Urinary bladder (tissue), 4 donors: ENCODE results near the gene FAM13A. TPM values are rescaled to one million over a fixed set of nuclear protein-coding genes. Genes with fewer than 3 reads are reported as not detected.

ENCODE experiments used
- DNase-seq: peaks from one replicate; pipeline ENCODE4 v3.0.0-alpha.2; 2015; ENCODE audit errors: extremely low spot score
- H3K27ac ChIP-seq: one replicate; pipeline ENCODE4 v1.5.1; 2013; ENCODE audit warnings: low read depth, mild to moderate bottlenecking, moderate library complexity
- H3K36me3 ChIP-seq: one replicate; pipeline ENCODE4 v1.6.1; 2013; ENCODE audit warnings: mild to moderate bottlenecking, moderate library complexity; ENCODE audit not compliant: insufficient read depth
- H3K4me1 ChIP-seq: one replicate; pipeline ENCODE4 v1.6.1; 2013; ENCODE audit warnings: mild to moderate bottlenecking, moderate library complexity; ENCODE audit not compliant: insufficient read depth
- H3K4me3 ChIP-seq: one replicate; pipeline ENCODE4 v1.5.1; 2013; ENCODE audit warnings: low read depth, low read length
- WGBS: extraction: QIAGEN DNeasy Blood & Tissue Kit; methylation state at CpG from one replicate; pipeline ENCODE4 v1.1.7; 2013; 5-methylcytosine and 5-hydroxymethylcytosine counted together
- polyA plus RNA-seq: library from polyadenylated mRNA; stranded (reverse); fragments of 200-250 nt; gene quantifications from one replicate; pipeline ENCODE4 v1.2.3, GENCODE V29; 2013
- total RNA-seq: library from RNA; depleted of rRNA; stranded (reverse); fragments of >200 nt; gene quantifications from one replicate; pipeline ENCODE4 v1.2.3, GENCODE V29; 2014
- donor health status: healthy with polysubstance abuse.
- donor health status: healthy.

Gene FAM13A
- total and polyA plus RNA-seq, 2 donors, result 21.9 to 85.3 TPM

DNA sequence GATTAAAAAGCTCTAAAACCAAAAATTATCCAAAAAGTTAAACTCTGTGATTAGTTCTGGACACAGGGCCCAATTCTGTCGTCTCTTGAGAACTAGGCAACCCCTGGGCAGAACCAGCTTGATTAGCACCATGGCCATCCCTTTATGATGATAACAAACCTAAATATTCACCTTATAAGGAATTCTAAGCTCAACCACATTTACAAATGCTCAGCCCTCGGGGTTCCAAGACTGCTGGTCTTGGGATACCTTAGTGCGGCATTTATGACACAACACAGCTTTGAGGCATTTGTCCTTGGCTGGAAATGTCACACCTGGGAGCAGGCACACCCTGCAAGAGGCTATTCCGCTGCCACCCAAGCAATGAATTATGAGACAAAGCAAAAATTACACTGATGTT, 331.8 kb downstream of the FAM13A start:
- no peak for DNase-seq
- H3K4me1 ChIP-seq, result no peaks in the 10 kb centered on the region
- H3K27ac ChIP-seq, result no peak overlapping the region
- no peak overlapping the region for H3K4me3 ChIP-seq
- 84% methylated on average over 4 of the region's 4 CpGs for WGBS
- peaks cover 8% of the 10 kb centered on the region for H3K36me3 ChIP-seq

DNA sequence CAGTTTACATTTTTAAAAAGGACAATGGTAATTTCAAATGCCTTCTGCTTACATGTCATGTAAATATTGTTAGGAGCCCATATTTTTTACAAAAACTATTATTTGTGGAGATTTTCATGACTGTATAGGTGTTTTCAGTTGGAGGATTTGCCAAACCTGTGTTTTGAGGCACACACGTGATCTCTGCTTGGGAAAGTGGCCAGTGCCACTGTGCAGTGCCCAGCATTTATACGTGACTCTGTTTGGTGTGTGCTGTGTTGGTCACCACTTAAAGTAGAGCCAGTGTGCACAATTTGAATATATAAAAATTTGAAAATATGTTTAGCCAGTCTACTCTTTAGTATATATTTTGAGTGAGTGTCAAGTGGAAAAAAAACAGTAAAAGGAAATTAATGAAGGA, 332.6 kb downstream of the FAM13A start:
- no peak overlapping the region for H3K27ac ChIP-seq

DNA sequence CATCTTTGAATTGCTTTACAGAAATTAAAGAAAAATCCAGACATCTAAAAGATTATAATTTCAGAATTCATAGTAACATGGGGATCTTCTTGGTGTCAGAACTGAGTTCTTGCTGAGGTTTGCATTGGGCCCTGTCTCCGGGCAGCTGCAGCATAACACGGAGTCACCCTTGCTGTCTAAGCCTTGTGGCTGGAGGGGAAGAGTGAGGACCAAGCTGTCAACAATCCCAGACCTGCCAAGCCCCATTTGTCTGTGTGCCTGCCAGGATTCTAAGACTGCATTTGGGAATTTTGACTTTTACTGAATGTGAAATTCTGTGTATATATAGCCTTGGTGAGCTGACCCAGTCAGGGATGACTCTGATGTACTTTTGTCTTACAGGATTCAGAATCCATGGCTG, 334.2 kb downstream of the FAM13A start:
- H3K4me1 ChIP-seq, result no peaks in the 10 kb centered on the region
- no peak for DNase-seq
- no peak overlapping the region for H3K27ac ChIP-seq
- H3K36me3 ChIP-seq, result peaks cover 2% of the 10 kb centered on the region
- 59% methylated on average over 2 of the region's 2 CpGs for WGBS
- no peak overlapping the region for H3K4me3 ChIP-seq

More for the DNA sequence above, 332.6 kb downstream of the FAM13A start:
- WGBS, result 89% methylated on average over 2 of the region's 2 CpGs
- H3K4me3 ChIP-seq, result no peak overlapping the region
- H3K4me1 ChIP-seq, result no peaks in the 10 kb centered on the region
- peaks cover 8% of the 10 kb centered on the region for H3K36me3 ChIP-seq
- DNase-seq, result no peak

DNA sequence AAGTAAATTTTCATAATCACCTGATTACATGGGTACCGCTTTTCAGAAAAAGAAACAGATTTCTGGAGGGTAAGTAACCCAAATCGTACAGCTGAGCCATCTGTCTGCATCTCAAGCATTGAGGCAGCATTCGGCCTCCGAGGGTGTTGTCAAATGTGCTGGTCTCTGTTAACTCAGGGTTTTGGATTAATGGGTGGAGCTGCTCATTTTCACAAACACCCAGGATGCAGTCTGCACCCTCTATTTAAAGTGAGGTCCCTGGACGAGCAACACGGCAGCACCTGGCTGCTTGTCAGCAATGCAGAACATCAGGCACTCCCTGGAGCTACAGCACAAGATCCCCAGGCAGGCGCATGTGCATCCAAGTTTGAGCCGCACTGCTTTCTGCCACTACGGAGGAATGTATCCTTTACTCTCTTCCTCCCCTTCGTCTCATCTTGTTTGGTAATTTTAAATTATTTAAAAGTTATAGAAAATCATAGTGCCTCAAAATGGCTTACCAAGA, 334.7 kb downstream of the FAM13A start:
- no peak for DNase-seq
- no peak overlapping the region for H3K27ac ChIP-seq
- H3K4me3 ChIP-seq, result no peak overlapping the region
- 78% methylated on average over 10 of the region's 10 CpGs for WGBS
- peaks cover 2% of the 10 kb centered on the region for H3K36me3 ChIP-seq
- H3K4me1 ChIP-seq, result no peaks in the 10 kb centered on the region

DNA sequence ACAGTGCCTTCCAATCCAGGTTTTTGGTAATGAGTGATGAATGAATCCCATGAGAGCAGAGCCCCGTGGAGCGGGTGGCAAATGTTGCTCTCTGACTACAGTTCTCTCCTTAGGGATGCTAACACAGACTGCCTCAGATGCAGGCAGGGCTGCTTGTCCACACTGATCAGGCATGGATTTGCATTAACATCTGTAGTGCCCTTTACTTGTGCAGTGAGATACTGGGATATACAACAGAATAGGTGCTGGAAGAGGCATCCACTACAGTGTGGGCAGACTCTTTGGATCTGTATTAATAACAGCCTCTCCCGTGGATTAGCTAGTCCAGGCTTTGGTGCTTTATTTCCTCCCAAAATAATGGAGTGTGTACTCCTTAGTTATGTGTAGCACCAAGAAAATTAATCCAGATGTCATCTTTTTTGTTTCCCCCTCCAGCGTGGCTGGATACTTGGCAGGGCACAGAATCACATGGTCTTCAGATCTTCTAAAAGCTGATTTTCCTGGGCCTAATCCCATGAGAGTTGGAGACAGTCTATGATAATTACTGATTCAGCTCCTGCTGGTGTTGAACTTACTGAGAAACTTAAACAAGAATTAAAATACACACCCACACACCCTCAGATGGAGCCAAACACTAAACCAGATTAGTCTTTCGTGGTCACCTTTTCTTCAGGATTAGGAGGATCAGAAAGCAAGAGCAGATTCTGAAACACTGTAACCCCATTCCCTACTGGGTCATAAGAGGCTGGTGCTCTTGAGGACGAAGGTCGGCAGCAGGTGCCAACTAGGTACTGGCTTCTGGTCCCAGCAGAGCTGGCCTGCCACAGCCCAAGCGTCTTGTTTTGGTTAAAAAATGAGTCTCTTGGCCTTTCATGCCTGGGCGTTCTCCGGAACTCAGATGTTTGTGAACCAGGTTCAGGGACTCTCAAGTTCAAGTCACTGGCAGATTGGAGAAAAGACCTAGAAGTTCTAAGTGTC, 336.2 kb downstream of the FAM13A start:
- peaks cover 2% of the 10 kb centered on the region for H3K36me3 ChIP-seq
- no peak for DNase-seq
- H3K27ac ChIP-seq, result no peak overlapping the region
- H3K4me1 ChIP-seq, result no peaks in the 10 kb centered on the region
- no peak overlapping the region for H3K4me3 ChIP-seq
- 86% methylated on average over 10 of the region's 10 CpGs for WGBS

DNA sequence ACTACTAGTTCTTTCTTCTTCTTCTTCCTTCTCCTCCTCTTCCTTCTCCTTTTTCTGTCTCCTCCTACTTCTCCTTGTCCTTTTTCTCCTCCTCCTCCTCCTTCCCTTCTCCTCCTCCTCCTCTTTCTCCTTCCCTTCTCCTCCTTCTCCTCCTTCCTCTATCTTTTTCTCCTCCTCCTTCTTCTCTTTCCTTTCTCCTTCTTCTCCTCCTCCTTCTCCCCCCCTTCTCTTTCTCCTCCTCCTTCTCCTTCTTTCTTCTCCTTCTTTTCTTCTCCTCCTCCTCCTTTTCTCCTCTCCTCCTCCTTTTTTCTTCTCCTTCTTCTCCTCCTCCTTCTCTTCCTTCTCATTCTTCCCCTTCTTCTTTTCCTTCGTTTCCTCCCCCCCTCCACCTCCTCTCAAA, 337.6 kb downstream of the FAM13A start:
- H3K36me3 ChIP-seq, result peaks cover 2% of the 10 kb centered on the region
- WGBS, result 91% methylated on average over 1 of the region's 1 CpG
- H3K4me3 ChIP-seq, result no peak overlapping the region
- no peaks in the 10 kb centered on the region for H3K4me1 ChIP-seq
- no peak for DNase-seq
- no peak overlapping the region for H3K27ac ChIP-seq

DNA sequence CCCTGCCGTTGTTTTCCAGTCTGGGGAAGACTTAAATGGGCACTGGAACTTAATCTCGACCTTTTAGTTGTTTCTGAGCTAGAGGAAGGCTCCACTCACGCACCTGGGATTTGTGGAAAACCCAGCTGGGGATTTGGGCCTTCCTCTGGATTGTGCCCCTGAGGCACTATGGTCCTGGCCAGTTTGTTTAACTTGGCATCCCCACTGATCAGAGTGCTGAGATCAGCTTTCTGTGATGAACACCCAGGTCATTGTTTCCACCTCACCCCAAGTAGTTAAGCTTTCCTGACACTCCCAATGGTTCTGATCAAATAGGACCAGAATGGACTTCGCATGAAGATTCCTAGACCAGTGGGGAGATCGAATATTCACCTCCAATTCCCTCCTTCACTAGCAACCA, 338.9 kb downstream of the FAM13A start:
- 96% methylated on average over 5 of the region's 5 CpGs for WGBS
- Histone ChIP-seq H3K36me3 (no peaks in the 10 kb centered on the region), H3K4me1 (no peaks in the 10 kb centered on the region), H3K4me3 (no peak overlapping the region), H3K27ac (no peak overlapping the region)
- no peak for DNase-seq

DNA sequence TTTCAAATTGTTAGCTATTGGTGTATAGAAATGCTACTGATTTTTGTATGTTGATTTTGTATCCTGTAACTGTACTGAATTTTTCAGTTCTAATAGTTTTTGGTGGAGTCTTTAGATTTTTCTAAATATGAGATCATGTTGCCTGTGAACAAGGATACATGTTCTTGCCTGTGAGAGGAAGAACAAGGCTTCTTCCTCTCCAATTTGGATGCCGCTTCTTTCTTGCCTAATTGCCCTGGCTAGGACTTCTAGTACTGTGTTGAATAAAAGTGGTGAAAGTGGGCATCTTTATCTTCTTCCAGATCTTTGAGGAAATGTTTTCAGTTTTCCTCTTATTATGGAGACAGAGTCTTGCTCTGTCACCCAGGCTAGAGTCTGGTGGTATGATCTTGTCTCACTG, 343.2 kb downstream of the FAM13A start:
- DNase-seq, result no peak
- no peak overlapping the region for H3K4me3 ChIP-seq
- 92% methylated on average over 1 of the region's 1 CpG for WGBS

DNA sequence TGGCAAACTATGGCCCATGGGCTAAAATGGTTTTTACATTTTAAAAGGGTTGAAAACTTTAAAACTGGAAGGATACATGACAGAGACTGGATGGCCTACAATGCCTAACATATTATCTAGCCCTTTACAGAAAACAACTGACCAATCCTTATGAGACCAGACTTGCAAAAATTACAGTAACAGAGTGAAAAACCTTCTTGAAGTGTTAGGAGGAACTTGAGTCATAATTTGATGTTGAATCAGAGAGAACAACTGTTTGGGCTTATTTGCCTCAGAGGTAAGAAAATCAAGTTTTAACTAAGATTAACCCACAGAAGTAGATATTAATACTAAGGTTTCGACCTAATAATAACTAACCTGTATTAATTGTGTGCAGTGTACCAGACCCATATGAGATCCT, 347.0 kb downstream of the FAM13A start:
- H3K27ac ChIP-seq, result no peak overlapping the region
- no peak for DNase-seq
- WGBS, result 96% methylated on average over 1 of the region's 1 CpG
- no peak overlapping the region for H3K4me3 ChIP-seq
- H3K4me1 ChIP-seq, result no peaks in the 10 kb centered on the region
- no peaks in the 10 kb centered on the region for H3K36me3 ChIP-seq

More for the DNA sequence above, 343.2 kb downstream of the FAM13A start:
- H3K36me3 ChIP-seq, result no peaks in the 10 kb centered on the region
- no peak overlapping the region for H3K27ac ChIP-seq
- no peaks in the 10 kb centered on the region for H3K4me1 ChIP-seq

DNA sequence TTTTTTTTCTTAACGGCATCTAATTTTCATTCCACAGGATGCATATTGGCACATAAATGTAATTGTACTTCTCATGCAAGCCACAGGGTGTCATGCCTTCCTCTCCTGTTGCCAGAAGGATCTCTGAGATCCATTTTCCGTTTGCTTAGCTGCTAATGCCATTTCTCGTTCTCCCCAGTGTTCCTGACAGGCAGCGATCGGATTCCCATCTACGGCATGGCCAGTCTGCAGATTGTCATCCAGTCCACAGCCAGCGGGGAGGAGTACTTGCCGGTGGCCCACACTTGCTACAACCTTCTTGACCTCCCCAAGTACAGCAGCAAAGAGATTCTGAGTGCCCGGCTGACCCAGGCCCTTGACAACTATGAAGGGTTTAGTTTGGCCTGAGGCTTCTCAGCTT, 350.4 kb downstream of the FAM13A start:
- H3K4me1 ChIP-seq, result no peaks in the 10 kb centered on the region
- H3K36me3 ChIP-seq, result no peaks in the 10 kb centered on the region
- no peak overlapping the region for H3K4me3 ChIP-seq
- WGBS, result 26% methylated on average over 9 of the region's 9 CpGs
- no peak overlapping the region for H3K27ac ChIP-seq
- no peak for DNase-seq

DNA sequence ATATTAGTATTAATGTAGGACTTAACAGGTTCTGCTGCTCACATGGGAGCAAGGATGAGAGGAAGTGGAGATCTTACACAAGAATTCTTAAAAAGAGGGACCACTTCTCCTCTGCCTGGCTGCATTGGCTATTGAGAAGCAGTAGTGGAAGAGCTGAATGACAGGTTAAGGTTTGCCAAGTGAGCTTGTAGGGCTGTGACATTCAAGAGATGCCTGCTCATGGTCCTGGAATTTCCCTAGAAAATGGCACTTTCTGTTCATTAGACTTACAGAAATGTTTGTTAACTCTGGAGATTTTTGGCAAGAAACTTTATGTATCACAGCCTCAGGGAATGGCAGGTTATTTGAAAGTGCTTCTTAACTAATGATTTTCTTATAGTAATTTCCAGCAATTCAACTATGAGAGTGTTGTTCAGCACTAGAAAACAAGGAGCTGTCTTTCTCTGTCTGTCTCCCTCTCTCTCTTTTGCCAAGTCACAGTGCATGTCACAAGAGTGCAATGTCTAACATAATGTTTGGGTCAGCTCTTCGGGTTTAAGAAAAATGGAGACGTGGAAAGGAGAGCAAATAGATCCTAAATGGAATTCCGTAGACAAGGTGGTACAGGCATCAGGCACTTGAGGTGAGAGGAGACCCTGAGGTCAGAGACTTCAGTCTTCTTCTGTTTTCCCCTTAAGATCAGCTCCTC, 351.0 kb downstream of the FAM13A start:
- no peak overlapping the region for H3K4me3 ChIP-seq
- H3K36me3 ChIP-seq, result no peaks in the 10 kb centered on the region
- WGBS, result 73% methylated on average over 3 of the region's 3 CpGs
- H3K27ac ChIP-seq, result no peak overlapping the region
- H3K4me1 ChIP-seq, result no peaks in the 10 kb centered on the region
- no peak for DNase-seq

DNA sequence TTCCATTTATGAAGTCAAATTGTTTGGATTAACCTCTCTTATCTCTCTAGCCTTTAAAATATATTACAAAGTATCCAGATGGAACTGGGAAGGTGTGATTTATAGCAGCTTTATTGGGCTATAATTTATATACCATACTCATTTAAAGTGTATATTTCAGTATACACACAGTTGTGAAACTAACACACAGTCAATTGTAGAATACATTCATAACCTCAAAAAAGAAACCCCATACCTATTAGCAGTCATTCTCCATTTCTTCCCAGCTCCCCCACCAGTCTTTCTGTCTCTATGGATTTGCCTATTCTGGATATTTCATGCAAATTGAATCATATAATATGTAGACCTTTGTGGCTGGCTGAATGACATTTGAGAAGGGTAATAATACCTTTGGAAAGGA, 351.8 kb downstream of the FAM13A start:
- H3K36me3 ChIP-seq, result no peaks in the 10 kb centered on the region
- no peaks in the 10 kb centered on the region for H3K4me1 ChIP-seq
- H3K4me3 ChIP-seq, result no peak overlapping the region
- DNase-seq, result no peak
- no peak overlapping the region for H3K27ac ChIP-seq

DNA sequence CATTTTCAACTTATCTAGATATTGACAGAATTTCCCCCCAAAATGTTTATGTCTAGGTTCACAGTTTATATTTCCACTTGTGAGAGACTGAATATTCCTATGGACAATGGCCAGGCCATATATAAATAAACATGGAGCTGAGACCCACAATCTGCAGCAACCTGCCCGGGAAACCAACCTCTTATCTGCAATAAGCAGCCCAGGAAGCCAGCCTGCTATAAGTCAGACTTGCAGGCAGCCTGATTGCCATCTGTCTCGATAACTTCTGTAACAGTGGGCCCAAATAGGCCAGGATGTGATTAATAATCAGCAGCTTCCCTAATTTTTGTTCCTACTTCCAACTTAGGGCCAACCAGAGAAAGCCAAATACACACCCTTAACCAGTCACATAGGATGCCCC, 354.2 kb downstream of the FAM13A start:
- 73% methylated on average over 2 of the region's 2 CpGs for WGBS

DNA sequence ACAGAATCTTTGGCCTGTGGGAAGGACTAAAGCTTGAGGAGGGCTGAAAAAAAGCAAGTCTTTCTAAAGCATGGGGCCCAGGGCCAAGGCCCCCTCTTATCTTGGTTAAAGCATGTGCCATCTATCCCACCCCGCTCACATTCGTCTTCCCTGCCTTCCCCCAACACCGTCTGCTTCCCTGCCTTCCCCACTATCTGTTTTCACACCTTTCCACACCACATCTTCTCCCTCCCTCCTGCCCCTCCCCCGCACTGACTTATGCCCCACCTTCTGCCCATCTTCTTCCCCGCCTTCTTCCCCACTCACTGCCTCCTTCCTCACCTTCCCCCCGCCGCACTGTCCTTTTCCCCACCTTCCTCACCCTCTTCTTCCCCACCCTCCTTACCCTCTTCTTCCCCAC, 358.5 kb downstream of the FAM13A start:
- Histone ChIP-seq H3K36me3 (peaks cover 1% of the 10 kb centered on the region), H3K4me1 (peaks cover 1% of the 10 kb centered on the region), H3K4me3 (no peak overlapping the region), H3K27ac (no peak overlapping the region)
- 94% methylated on average over 7 of the region's 7 CpGs for WGBS
- DNase-seq, result no peak

More for the DNA sequence above, 354.2 kb downstream of the FAM13A start:
- H3K36me3 ChIP-seq, result no peaks in the 10 kb centered on the region
- H3K4me3 ChIP-seq, result no peak overlapping the region
- DNase-seq, result no peak
- no peak overlapping the region for H3K27ac ChIP-seq
- H3K4me1 ChIP-seq, result no peaks in the 10 kb centered on the region
